ENCODE results near the gene ZNF283.

ZNF283 gene

DNA sequence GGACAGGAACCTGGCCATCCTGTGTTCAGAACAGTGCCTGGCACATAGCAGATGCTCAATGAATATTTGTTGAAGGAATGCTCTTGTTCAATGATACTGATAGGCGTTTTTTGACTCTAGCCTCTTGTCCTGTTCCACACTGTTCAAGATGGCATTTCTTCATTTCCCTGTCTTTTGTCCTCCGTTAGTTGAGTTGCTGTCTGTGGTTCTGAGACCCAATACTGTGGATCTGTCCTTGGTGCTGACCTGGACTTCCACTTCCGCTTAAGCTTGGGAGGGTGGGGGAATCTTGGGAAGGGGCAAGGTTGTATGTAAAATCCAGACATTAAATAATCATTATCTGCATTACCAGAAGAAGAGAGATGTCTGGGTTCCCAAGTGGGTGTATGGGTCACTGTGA is 38.1 kb upstream of the ZNF283 start:
- WGBS (ENCODE audit: extremely low coverage, insufficient coverage, insufficient read length) = no CpG with 5 or more reads among the region's 3 CpGs
- peaks cover 8% of the 10 kb centered on the region for H3K79me1 ChIP-seq (ENCODE audit: low read length)
- no peak overlapping the region for H3K18ac ChIP-seq (ENCODE audit: low read length)
- no peak overlapping the region for H3K14ac ChIP-seq (ENCODE audit: low read length)
- no peaks in the 10 kb centered on the region for H3K79me2 ChIP-seq (ENCODE audit: control insufficient read depth, insufficient read depth, low read length, poor library complexity)
- DNase-seq = peak in 1 of 2 donors; percentile 61
- H3K36me3 ChIP-seq (ENCODE audit: control insufficient read depth in 1 of 2, insufficient read depth in 2 of 2, low read length in 2 of 2) = no peaks in the 10 kb centered on the region
- no peaks in the 10 kb centered on the region for H3K9me3 ChIP-seq (ENCODE audit: insufficient read depth, low read depth, low read length)
- no peak overlapping the region for H3K4me3 ChIP-seq (ENCODE audit: low read depth, low read length)
- H4K12ac ChIP-seq (ENCODE audit: low read depth, low read length) = no peak overlapping the region
- H3K4ac ChIP-seq (ENCODE audit: low read depth, low read length) = no peak overlapping the region
- no peak overlapping the region for H2AK5ac ChIP-seq (ENCODE audit: low read length)
- no peaks in the 10 kb centered on the region for H3K27me3 ChIP-seq (ENCODE audit: insufficient read depth, low read length)
- H2BK12ac ChIP-seq (ENCODE audit: low read length) = no peak overlapping the region
- no peak overlapping the region for H3K23ac ChIP-seq (ENCODE audit: low read length)
- H4K91ac ChIP-seq (ENCODE audit: low read depth, low read length) = no peak overlapping the region
- no peak overlapping the region for H2AFZ ChIP-seq (ENCODE audit: insufficient read depth, low read length, poor library complexity)
- peaks cover 9 to 10% of the 10 kb centered on the region in 2 experiments for H3K4me1 ChIP-seq (ENCODE audit: control insufficient read depth in 1 of 2, insufficient read depth in 2 of 2, low read length in 2 of 2)
- no peak overlapping the region for H2BK120ac ChIP-seq (ENCODE audit: insufficient read depth, low read length, poor library complexity)
- no peak overlapping the region for H3K9ac ChIP-seq (ENCODE audit: low read length)
- H4K8ac ChIP-seq (ENCODE audit: low read depth, low read length) = no peak overlapping the region
- no peak overlapping the region for H2BK5ac ChIP-seq (ENCODE audit: low read depth, low read length, poor library complexity)
- no peak overlapping the region for H3K27ac ChIP-seq (ENCODE audit: low read depth, low read length)
- no peak overlapping the region for H3K4me2 ChIP-seq (ENCODE audit: low read length)

DNA sequence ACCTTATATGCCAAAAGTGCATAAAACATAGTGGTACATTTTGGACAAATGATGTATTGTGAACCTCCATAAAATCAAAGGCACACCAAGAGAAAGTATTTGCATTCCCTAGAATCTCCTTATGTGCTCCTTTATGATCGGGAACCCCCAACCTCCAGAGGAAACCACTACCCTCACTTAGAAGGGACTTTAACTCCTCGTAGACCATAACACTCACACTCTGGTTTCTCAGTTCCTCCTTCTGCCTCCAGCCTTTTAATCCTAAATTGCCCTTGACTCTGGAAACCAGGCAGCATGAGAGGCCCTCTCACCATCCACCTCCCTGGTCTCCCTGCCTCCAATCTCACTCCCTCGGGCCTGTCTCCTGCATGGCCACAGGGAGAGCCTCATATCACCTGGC is 36.5 kb upstream of the ZNF283 start:
- no peak overlapping the region for H4K91ac ChIP-seq (ENCODE audit: low read depth, low read length)
- H3K79me2 ChIP-seq (ENCODE audit: control insufficient read depth, insufficient read depth, low read length, poor library complexity) = no peaks in the 10 kb centered on the region
- no peak overlapping the region for H2BK120ac ChIP-seq (ENCODE audit: insufficient read depth, low read length, poor library complexity)
- H2AFZ ChIP-seq (ENCODE audit: insufficient read depth, low read length, poor library complexity) = no peak overlapping the region
- H3K4me1 ChIP-seq (ENCODE audit: control insufficient read depth in 1 of 2, insufficient read depth in 2 of 2, low read length in 2 of 2) = no peaks in the 10 kb centered on the region
- no peak overlapping the region for H2AK5ac ChIP-seq (ENCODE audit: low read length)
- H3K4ac ChIP-seq (ENCODE audit: low read depth, low read length) = no peak overlapping the region
- H3K27ac ChIP-seq (ENCODE audit: low read depth, low read length) = no peak overlapping the region
- no peak overlapping the region for H4K12ac ChIP-seq (ENCODE audit: low read depth, low read length)
- no CpG with 5 or more reads among the region's 3 CpGs for WGBS (ENCODE audit: extremely low coverage, insufficient coverage, insufficient read length)
- H3K4me2 ChIP-seq (ENCODE audit: low read length) = no peak overlapping the region
- no peak overlapping the region for H3K14ac ChIP-seq (ENCODE audit: low read length)
- no peaks in the 10 kb centered on the region for H3K9me3 ChIP-seq (ENCODE audit: insufficient read depth, low read depth, low read length)
- no peaks in the 10 kb centered on the region for H3K27me3 ChIP-seq (ENCODE audit: insufficient read depth, low read length)
- no peak overlapping the region for H3K4me3 ChIP-seq (ENCODE audit: low read depth, low read length)
- no peaks in the 10 kb centered on the region for H3K36me3 ChIP-seq (ENCODE audit: control insufficient read depth in 1 of 2, insufficient read depth in 2 of 2, low read length in 2 of 2)
- no peak overlapping the region for H4K8ac ChIP-seq (ENCODE audit: low read depth, low read length)
- H3K18ac ChIP-seq (ENCODE audit: low read length) = no peak overlapping the region
- H3K9ac ChIP-seq (ENCODE audit: low read length) = no peak overlapping the region
- no peaks in the 10 kb centered on the region for H3K79me1 ChIP-seq (ENCODE audit: low read length)
- no peak overlapping the region for H2BK5ac ChIP-seq (ENCODE audit: low read depth, low read length, poor library complexity)
- DNase-seq = no peak
- no peak overlapping the region for H2BK12ac ChIP-seq (ENCODE audit: low read length)
- H3K23ac ChIP-seq (ENCODE audit: low read length) = no peak overlapping the region

DNA sequence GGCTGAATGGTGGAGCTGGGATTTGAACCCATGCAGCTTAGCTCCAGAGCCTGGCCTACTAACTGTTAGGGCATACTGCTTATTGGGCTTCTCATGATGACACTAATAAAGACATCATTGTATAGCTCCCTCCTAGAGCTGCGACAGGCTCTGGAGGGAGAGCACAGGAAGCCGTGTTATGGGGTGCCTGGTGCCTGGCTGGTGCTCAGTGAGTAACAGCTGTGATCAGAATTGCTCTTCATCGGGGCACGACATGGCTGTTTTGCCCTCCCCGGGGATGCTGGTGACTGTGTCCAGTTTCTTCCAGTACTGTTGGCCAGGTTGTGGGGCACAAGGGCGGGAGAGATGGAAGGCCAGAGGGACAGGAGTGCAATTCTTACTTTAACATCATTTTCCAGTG is 30.0 kb upstream of the ZNF283 start:
- Histone ChIP-seq H4K91ac (ENCODE audit: low read depth, low read length) (no peak overlapping the region), H2AK5ac (ENCODE audit: low read length) (no peak overlapping the region), H3K4me2 (ENCODE audit: low read length) (no peak overlapping the region), H3K79me1 (ENCODE audit: low read length) (no peaks in the 10 kb centered on the region), H2BK120ac (ENCODE audit: insufficient read depth, low read length, poor library complexity) (no peak overlapping the region), H2BK5ac (ENCODE audit: low read depth, low read length, poor library complexity) (no peak overlapping the region), H3K4me1 (ENCODE audit: control insufficient read depth in 1 of 2, insufficient read depth in 2 of 2, low read length in 2 of 2) (peaks cover 5 to 11% of the 10 kb centered on the region in 2 experiments), H3K23ac (ENCODE audit: low read length) (no peak overlapping the region), H3K27me3 (ENCODE audit: insufficient read depth, low read length) (peaks cover 4% of the 10 kb centered on the region), H4K8ac (ENCODE audit: low read depth, low read length) (no peak overlapping the region), H3K9ac (ENCODE audit: low read length) (no peak overlapping the region), H3K14ac (ENCODE audit: low read length) (no peak overlapping the region), H3K4ac (ENCODE audit: low read depth, low read length) (no peak overlapping the region), H3K36me3 (ENCODE audit: control insufficient read depth in 1 of 2, insufficient read depth in 2 of 2, low read length in 2 of 2) (no peaks in the 10 kb centered on the region), H3K27ac (ENCODE audit: low read depth, low read length) (no peak overlapping the region), H3K9me3 (ENCODE audit: insufficient read depth, low read depth, low read length) (peaks cover 6% of the 10 kb centered on the region), H4K12ac (ENCODE audit: low read depth, low read length) (no peak overlapping the region), H3K79me2 (ENCODE audit: control insufficient read depth, insufficient read depth, low read length, poor library complexity) (no peaks in the 10 kb centered on the region), H3K4me3 (ENCODE audit: low read depth, low read length) (no peak overlapping the region), H3K18ac (ENCODE audit: low read length) (no peak overlapping the region), H2AFZ (ENCODE audit: insufficient read depth, low read length, poor library complexity) (no peak overlapping the region), H2BK12ac (ENCODE audit: low read length) (no peak overlapping the region)
- no peak for DNase-seq
- no CpG with 5 or more reads among the region's 6 CpGs for WGBS (ENCODE audit: extremely low coverage, insufficient coverage, insufficient read length)

DNA sequence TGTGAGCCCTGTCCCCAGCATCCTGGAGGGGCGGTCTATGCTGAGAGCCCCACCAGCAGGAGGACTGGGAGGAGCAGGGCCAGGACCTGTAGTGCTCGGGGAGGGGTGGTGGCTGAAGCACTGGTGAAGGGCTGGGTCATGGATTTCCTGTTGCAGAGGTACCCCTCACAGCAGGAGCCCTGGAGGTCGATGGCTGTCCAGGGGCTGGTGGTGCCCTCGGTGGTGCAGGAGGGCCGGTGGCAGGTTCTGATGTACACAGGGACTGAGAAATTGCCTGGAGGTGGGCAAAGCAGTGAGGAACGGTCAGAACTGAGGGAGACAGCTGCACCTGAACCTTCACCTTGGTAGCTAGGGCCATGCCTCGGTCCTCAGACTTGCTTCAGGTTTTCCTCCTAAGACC is 29.6 kb upstream of the ZNF283 start:
- H2BK5ac ChIP-seq (ENCODE audit: low read depth, low read length, poor library complexity) = no peak overlapping the region

More for the DNA sequence above, 29.6 kb upstream of the ZNF283 start:
- no peak overlapping the region for H2AFZ ChIP-seq (ENCODE audit: insufficient read depth, low read length, poor library complexity)
- no peak overlapping the region for H3K9ac ChIP-seq (ENCODE audit: low read length)
- H3K4me1 ChIP-seq (ENCODE audit: control insufficient read depth in 1 of 2, insufficient read depth in 2 of 2, low read length in 2 of 2) = peaks cover 5 to 11% of the 10 kb centered on the region in 2 experiments
- no peak overlapping the region for H3K18ac ChIP-seq (ENCODE audit: low read length)
- peaks cover 6% of the 10 kb centered on the region for H3K9me3 ChIP-seq (ENCODE audit: insufficient read depth, low read depth, low read length)
- no peak overlapping the region for H3K4me3 ChIP-seq (ENCODE audit: low read depth, low read length)
- peaks cover 4% of the 10 kb centered on the region for H3K27me3 ChIP-seq (ENCODE audit: insufficient read depth, low read length)
- H2AK5ac ChIP-seq (ENCODE audit: low read length) = no peak overlapping the region
- H4K8ac ChIP-seq (ENCODE audit: low read depth, low read length) = no peak overlapping the region
- H4K12ac ChIP-seq (ENCODE audit: low read depth, low read length) = no peak overlapping the region
- H3K36me3 ChIP-seq (ENCODE audit: control insufficient read depth in 1 of 2, insufficient read depth in 2 of 2, low read length in 2 of 2) = no peaks in the 10 kb centered on the region
- H2BK120ac ChIP-seq (ENCODE audit: insufficient read depth, low read length, poor library complexity) = no peak overlapping the region
- H3K4ac ChIP-seq (ENCODE audit: low read depth, low read length) = no peak overlapping the region
- no peak overlapping the region for H3K27ac ChIP-seq (ENCODE audit: low read depth, low read length)
- no peak overlapping the region for H3K23ac ChIP-seq (ENCODE audit: low read length)
- H2BK12ac ChIP-seq (ENCODE audit: low read length) = no peak overlapping the region
- no peak for DNase-seq
- no peaks in the 10 kb centered on the region for H3K79me1 ChIP-seq (ENCODE audit: low read length)
- no peak overlapping the region for H4K91ac ChIP-seq (ENCODE audit: low read depth, low read length)
- no peak overlapping the region for H3K14ac ChIP-seq (ENCODE audit: low read length)
- H3K79me2 ChIP-seq (ENCODE audit: control insufficient read depth, insufficient read depth, low read length, poor library complexity) = no peaks in the 10 kb centered on the region
- H3K4me2 ChIP-seq (ENCODE audit: low read length) = no peak overlapping the region
- no CpG with 5 or more reads among the region's 7 CpGs for WGBS (ENCODE audit: extremely low coverage, insufficient coverage, insufficient read length)
